Measurements from ENCODE around the gene NFE2L1. TPM values are rescaled to one million over a fixed set of nuclear protein-coding genes. Genes with fewer than 3 reads are reported as not detected.
A peak's percentile ranks its signal among the peaks of the same experiment; 100 is the strongest.
"Not testable (repeated sequence)": the region's sequence is repeated elsewhere in the genome, so short reads cannot be mapped to it uniquely, and the experiment has no call there.

NFE2L1 gene
- polyA plus RNA-seq, 2 of the 4 experiments (the other 2 are of a cell fraction), result 108 to 283 TPM

- no peak for FAIRE-seq
- POLR2A ChIA-PET, result interaction anchor here (1.0 to 1.7 kb wide), 2 partner anchors 26 to 48 kb away, joined by 3 to 7 read pairs; partner anchors contain the start of gene NFE2L1
- WGBS (ENCODE audit: missing lambda C conversion rate), result 65% methylated on average over 7 of the region's 7 CpGs
Measured at GRCh38 chr17:48074322-48075081, 26.3 kb downstream of the NFE2L1 start.

DNA sequence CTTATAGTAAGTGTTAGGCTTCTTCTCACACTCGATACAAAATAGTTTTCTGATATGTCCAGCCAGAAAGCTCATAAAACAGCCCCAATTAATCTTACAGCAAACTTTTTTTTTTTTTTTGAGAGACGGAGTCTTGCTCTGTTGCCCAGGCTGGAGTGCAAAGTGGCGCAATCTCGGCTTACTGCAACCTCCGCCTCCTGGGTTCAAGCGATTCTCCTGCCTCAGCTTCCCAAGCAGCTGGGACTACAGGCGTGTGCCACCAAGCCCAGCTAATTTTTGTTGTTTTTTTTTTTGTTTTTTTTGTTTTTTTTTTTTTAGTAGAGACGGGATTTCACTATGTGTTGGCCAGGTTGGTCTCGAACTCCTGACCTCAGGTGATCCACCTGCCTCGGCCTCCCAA lies 29.0 kb downstream of the NFE2L1 start:
- WGBS (ENCODE audit: missing lambda C conversion rate), result 93% methylated on average over 10 of the region's 10 CpGs
- H3K9me3 ChIP-seq; FAIRE-seq; H3K4me1 ChIP-seq; H3K4me3 ChIP-seq; ATAC-seq; H3K27ac ChIP-seq; DNase-seq (ENCODE audit: low read depth in 1 of 2, low spot score in 1 of 2); H3K4me2 ChIP-seq: not testable (repeated sequence)
- POLR2A ChIA-PET, result interaction anchor here (0.6 to 1.3 kb wide), 2 partner anchors 29 to 51 kb away, joined by 5 read pairs; partner anchors contain the start of gene NFE2L1
- CTCF ChIA-PET, result interaction anchor here (1.2 to 36.2 kb wide), 5 partner anchors 10 to 29 kb away, joined by 3 to 1398 read pairs (median 43); partner anchors contain the start of genes COPZ2 and NFE2L1

More at GRCh38 chr17:48074322-48075081, 26.3 kb downstream of the NFE2L1 start:
- ATAC-seq (peak; percentile 91 to 92), DNase-seq (ENCODE audit: low read depth in 1 of 2, low spot score in 1 of 2) (peak; percentile 72 to 80)
- CTCF ChIA-PET, result interaction anchor here (0.6 to 36.2 kb wide), 30 partner anchors 9 to 804 kb away, joined by 3 to 1398 read pairs (median 4); partner anchors contain the start of genes COPZ2 and NFE2L1
- Histone ChIP-seq H3K9me3 (no peaks in the 10 kb centered on the region), H3K4me3 (no peak overlapping the region), H3K4me2 (no peak overlapping the region), H3K4me1 (no peaks in the 10 kb centered on the region), H3K27ac (no peak overlapping the region)
- TF ChIP-seq CHD4 (IDR thresholded peaks at IDR 0.05; ENCODE audit: borderline replicate concordance), result no peak
- peak; percentile 83 to 88 for TF ChIP-seq RAD21 (conservative IDR thresholded peaks at IDR 0.05 in 1 of 2, IDR thresholded peaks at IDR 0.05 in 1 of 2)
- TF ChIP-seq RFX5 (IDR thresholded peaks at IDR 0.05), result no peak
- TF ChIP-seq PHF8 (IDR thresholded peaks at IDR 0.05; ENCODE audit: borderline replicate concordance, low read depth), result no peak
- peak; percentile 91 for TF ChIP-seq SMC3 (IDR thresholded peaks at IDR 0.05)
- TF ChIP-seq MAFK (IDR thresholded peaks at IDR 0.05; ENCODE audit: partially characterized antibody), result no peak
- no peak for TF ChIP-seq HOXB13 (CRISPR knock-in tag; IDR thresholded peaks at IDR 0.05; ENCODE audit: low read depth)
- TF ChIP-seq, protein P1, sequence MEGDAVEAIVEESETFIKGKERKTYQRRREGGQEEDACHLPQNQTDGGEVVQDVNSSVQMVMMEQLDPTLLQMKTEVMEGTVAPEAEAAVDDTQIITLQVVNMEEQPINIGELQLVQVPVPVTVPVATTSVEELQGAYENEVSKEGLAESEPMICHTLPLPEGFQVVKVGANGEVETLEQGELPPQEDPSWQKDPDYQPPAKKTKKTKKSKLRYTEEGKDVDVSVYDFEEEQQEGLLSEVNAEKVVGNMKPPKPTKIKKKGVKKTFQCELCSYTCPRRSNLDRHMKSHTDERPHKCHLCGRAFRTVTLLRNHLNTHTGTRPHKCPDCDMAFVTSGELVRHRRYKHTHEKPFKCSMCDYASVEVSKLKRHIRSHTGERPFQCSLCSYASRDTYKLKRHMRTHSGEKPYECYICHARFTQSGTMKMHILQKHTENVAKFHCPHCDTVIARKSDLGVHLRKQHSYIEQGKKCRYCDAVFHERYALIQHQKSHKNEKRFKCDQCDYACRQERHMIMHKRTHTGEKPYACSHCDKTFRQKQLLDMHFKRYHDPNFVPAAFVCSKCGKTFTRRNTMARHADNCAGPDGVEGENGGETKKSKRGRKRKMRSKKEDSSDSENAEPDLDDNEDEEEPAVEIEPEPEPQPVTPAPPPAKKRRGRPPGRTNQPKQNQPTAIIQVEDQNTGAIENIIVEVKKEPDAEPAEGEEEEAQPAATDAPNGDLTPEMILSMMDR (IDR thresholded peaks at IDR 0.05), result peak; percentile 96

DNA sequence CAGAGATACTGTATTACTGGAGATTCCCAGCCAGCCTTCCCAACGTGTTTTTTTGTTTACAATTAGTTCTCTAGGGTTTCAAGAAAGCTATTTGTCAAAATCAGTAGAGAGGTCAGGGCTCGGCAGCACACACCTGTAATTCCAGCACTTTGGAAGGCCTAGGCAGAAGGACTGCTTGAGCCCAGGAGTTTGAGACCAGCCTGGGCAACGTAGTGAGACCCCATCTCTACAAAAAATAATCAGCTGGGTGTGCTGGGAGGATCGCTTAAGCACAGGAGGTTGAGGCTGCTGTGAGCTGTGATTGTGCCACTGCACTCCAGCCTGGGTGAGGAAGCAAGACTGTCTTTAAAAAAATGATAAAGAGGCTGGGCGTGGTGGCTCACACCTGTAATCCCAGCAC lies 33.7 kb downstream of the NFE2L1 start:
- Histone ChIP-seq H3K4me1 (peaks cover 17% of the 10 kb centered on the region), H3K9me3 (no peaks in the 10 kb centered on the region), H3K4me3 (no peak overlapping the region), H3K27ac (no peak overlapping the region), H3K4me2 (no peak overlapping the region)
- ATAC-seq (no peak), DNase-seq (ENCODE audit: low read depth in 1 of 2, low spot score in 1 of 2) (no peak), FAIRE-seq (no peak)
- ChIA-PET CTCF (interaction anchor here (0.6 to 36.2 kb wide), 10 partner anchors 10 to 486 kb away, joined by 3 to 1398 read pairs (median 13); partner anchors contain the start of genes CBX1, COPZ2 and NFE2L1), POLR2A (interaction anchor here (1.1 to 3.2 kb wide), 3 partner anchors 14 to 34 kb away, joined by 4 to 16 read pairs (median 5); partner anchors contain the start of gene NFE2L1)
- WGBS (ENCODE audit: missing lambda C conversion rate), result 78% methylated on average over 5 of the region's 5 CpGs
- no peak for TF ChIP-seq ZC3H11A (IDR thresholded peaks at IDR 0.05)
- TF ChIP-seq ZSCAN20 (CRISPR knock-in tag; IDR thresholded peaks at IDR 0.05), result no peak
- no peak for TF ChIP-seq EP300 (IDR thresholded peaks at IDR 0.05)
- TF ChIP-seq CBX8 (IDR thresholded peaks at IDR 0.05), result no peak
- TF ChIP-seq CEBPB (IDR thresholded peaks at IDR 0.05), result no peak
- TF ChIP-seq POLR2A (IDR thresholded peaks at IDR 0.05; ENCODE audit: low read length), result no peak
- TF ChIP-seq, protein P1 (IDR thresholded peaks at IDR 0.05), result no peak
- TF ChIP-seq FOSL2 (IDR thresholded peaks at IDR 0.05), result no peak
- TF ChIP-seq FOSL2 (CRISPR knock-in tag; IDR thresholded peaks at IDR 0.05), result no peak
- no peak for TF ChIP-seq HOXB13 (CRISPR knock-in tag; IDR thresholded peaks at IDR 0.05; ENCODE audit: low read depth)
- no peak for TF ChIP-seq NPAS2 (CRISPR knock-in tag; IDR thresholded peaks at IDR 0.05; ENCODE audit: borderline replicate concordance)
- TF ChIP-seq RARB (CRISPR knock-in tag; IDR thresholded peaks at IDR 0.05), result no peak
- TF ChIP-seq, protein P2, sequence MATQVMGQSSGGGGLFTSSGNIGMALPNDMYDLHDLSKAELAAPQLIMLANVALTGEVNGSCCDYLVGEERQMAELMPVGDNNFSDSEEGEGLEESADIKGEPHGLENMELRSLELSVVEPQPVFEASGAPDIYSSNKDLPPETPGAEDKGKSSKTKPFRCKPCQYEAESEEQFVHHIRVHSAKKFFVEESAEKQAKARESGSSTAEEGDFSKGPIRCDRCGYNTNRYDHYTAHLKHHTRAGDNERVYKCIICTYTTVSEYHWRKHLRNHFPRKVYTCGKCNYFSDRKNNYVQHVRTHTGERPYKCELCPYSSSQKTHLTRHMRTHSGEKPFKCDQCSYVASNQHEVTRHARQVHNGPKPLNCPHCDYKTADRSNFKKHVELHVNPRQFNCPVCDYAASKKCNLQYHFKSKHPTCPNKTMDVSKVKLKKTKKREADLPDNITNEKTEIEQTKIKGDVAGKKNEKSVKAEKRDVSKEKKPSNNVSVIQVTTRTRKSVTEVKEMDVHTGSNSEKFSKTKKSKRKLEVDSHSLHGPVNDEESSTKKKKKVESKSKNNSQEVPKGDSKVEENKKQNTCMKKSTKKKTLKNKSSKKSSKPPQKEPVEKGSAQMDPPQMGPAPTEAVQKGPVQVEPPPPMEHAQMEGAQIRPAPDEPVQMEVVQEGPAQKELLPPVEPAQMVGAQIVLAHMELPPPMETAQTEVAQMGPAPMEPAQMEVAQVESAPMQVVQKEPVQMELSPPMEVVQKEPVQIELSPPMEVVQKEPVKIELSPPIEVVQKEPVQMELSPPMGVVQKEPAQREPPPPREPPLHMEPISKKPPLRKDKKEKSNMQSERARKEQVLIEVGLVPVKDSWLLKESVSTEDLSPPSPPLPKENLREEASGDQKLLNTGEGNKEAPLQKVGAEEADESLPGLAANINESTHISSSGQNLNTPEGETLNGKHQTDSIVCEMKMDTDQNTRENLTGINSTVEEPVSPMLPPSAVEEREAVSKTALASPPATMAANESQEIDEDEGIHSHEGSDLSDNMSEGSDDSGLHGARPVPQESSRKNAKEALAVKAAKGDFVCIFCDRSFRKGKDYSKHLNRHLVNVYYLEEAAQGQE (IDR thresholded peaks at IDR 0.05), result no peak
- TF ChIP-seq CHD4 (IDR thresholded peaks at IDR 0.05; ENCODE audit: borderline replicate concordance), result no peak
- TF ChIP-seq, protein P3, sequence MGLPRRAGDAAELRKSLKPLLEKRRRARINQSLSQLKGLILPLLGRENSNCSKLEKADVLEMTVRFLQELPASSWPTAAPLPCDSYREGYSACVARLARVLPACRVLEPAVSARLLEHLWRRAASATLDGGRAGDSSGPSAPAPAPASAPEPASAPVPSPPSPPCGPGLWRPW (IDR thresholded peaks at IDR 0.05), result no peak
- no peak for TF ChIP-seq TFCP2L1 (CRISPR knock-in tag; IDR thresholded peaks at IDR 0.05)
- TF ChIP-seq, protein P4, sequence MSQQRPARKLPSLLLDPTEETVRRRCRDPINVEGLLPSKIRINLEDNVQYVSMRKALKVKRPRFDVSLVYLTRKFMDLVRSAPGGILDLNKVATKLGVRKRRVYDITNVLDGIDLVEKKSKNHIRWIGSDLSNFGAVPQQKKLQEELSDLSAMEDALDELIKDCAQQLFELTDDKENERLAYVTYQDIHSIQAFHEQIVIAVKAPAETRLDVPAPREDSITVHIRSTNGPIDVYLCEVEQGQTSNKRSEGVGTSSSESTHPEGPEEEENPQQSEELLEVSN (IDR thresholded peaks at IDR 0.05; ENCODE audit: borderline replicate concordance, low read depth), result no peak
- TF ChIP-seq RCOR1 (IDR thresholded peaks at IDR 0.05; ENCODE audit: low read depth, low read length), result no peak

All from A549 (cell line).